AG04450 (cell line): Measurements from ENCODE around the gene KCNIP3. TPM values are rescaled to one million over a fixed set of nuclear protein-coding genes. Genes with fewer than 3 reads are reported as not detected.

Experiments
- CTCF ChIA-PET: fragments of 300-600, 350-600 bp; formaldehyde crosslinking; extraction: SDS; loops from one replicate; lab custom pipeline; 2022; ENCODE audit warnings: antibody characterized with exemption, inconsistent platforms; lab: Charles Lee
- POLR2A ChIA-PET: fragments of 350-600 bp; formaldehyde crosslinking; extraction: SDS; loops from one replicate; lab custom pipeline; 2021; ENCODE audit warnings: antibody characterized with exemption, inconsistent platforms; lab: Yijun Ruan, JAX
- DNase-seq: peaks from one replicate; pipeline ENCODE4 v3.0.0-alpha.2; 2011; ENCODE audit warnings: low read depth, low spot score
- H3K27ac ChIP-seq: one replicate; pipeline ENCODE4 v1.5.1; 2012; ENCODE audit warnings: low read depth, low read length, control low read depth
- H3K27me3 ChIP-seq: one replicate; pipeline ENCODE4 v1.6.0; 2012; ENCODE audit warnings: low read length; ENCODE audit not compliant: control insufficient read depth, insufficient read depth
- H3K4me3 ChIP-seq: 2 replicates; pipeline ENCODE4 v1.5.1; 2011; ENCODE audit warnings: mild to moderate bottlenecking, low read depth, low read length, control low read depth
- H3K9me3 ChIP-seq: 2 replicates; pipeline ENCODE4 v1.5.1; 2012; ENCODE audit warnings: low read length; ENCODE audit not compliant: control insufficient read depth, insufficient read depth
- CTCF ChIP-seq: IDR thresholded peaks from 2 replicates; pipeline ENCODE4 v1.5.1; 2011; ENCODE audit warnings: low read depth, low read length, control low read depth, inconsistent platforms
- polyA plus RNA-seq: library from polyadenylated mRNA; depleted of rRNA; stranded (reverse); fragments of >200 nt; gene quantifications from 2 replicates; pipeline ENCODE4 v1.2.3, GENCODE V29; 2011

KCNIP3 gene
- polyA plus RNA-seq, 1 experiment = 0.12 TPM

- CTCF ChIA-PET = no interaction called here
- peaks cover 7% of the 10 kb centered on the region for H3K27me3 ChIP-seq
- no peak overlapping the region for H3K4me3 ChIP-seq
- H3K27ac ChIP-seq = no peak overlapping the region
- no peak for TF ChIP-seq CTCF
- no peak for DNase-seq
- POLR2A ChIA-PET = no interaction called here
- H3K9me3 ChIP-seq = no peaks in the 10 kb centered on the region
Observed at GRCh38 chr2:95305380-95306061, 8.4 kb downstream of the KCNIP3 start.

GRCh38 chr2:95306336-95306895 lies 9.3 kb downstream of the KCNIP3 start:
- no peak for DNase-seq
- ChIA-PET CTCF (no interaction called here), POLR2A (no interaction called here)
- H3K27me3 ChIP-seq = peaks cover 7% of the 10 kb centered on the region
- TF ChIP-seq CTCF = no peak
- no peak overlapping the region for H3K27ac ChIP-seq
- no peak overlapping the region for H3K4me3 ChIP-seq
- no peaks in the 10 kb centered on the region for H3K9me3 ChIP-seq

- no peak overlapping the region for H3K4me3 ChIP-seq
- no peak overlapping the region for H3K27ac ChIP-seq
- ChIA-PET POLR2A (no interaction called here), CTCF (interaction anchor here (1.0 kb wide), 1 partner anchor 82 kb away, joined by 3 read pairs; no protein-coding TSS in a partner anchor)
- H3K9me3 ChIP-seq = no peaks in the 10 kb centered on the region
- H3K27me3 ChIP-seq = peaks cover 7% of the 10 kb centered on the region
- TF ChIP-seq CTCF = no peak
- no peak for DNase-seq
Observed at GRCh38 chr2:95307036-95307435, 9.9 kb downstream of the KCNIP3 start.

- Histone ChIP-seq H3K9me3 (no peaks in the 10 kb centered on the region), H3K27ac (no peak overlapping the region), H3K4me3 (no peak overlapping the region), H3K27me3 (peaks cover 5% of the 10 kb centered on the region)
- POLR2A ChIA-PET = no interaction called here
- no peak for DNase-seq
- no peak for TF ChIP-seq CTCF
- CTCF ChIA-PET = interaction anchor here (1.0 kb wide), 1 partner anchor 81 kb away, joined by 3 read pairs; no protein-coding TSS in a partner anchor
Observed at GRCh38 chr2:95307878-95308277, 10.7 kb downstream of the KCNIP3 start.

GRCh38 chr2:95308426-95308990 lies 11.4 kb downstream of the KCNIP3 start:
- no peak for TF ChIP-seq CTCF
- POLR2A ChIA-PET = no interaction called here
- Histone ChIP-seq H3K27me3 (peaks cover 3% of the 10 kb centered on the region), H3K4me3 (no peak overlapping the region), H3K9me3 (no peaks in the 10 kb centered on the region), H3K27ac (no peak overlapping the region)
- no peak for DNase-seq
- CTCF ChIA-PET = no interaction called here
